Gastrocnemius medialis (tissue), 4 donors: ENCODE measurements around the gene RALY.

Source experiments
- POLR2A ChIP-seq, 2 donors: fragments of 450-650 bp; IDR thresholded peaks; one replicate each; pipeline ENCODE4 v1.6.1; 2017; ENCODE audit warnings: antibody characterized with exemption in 2 of 2, mild to moderate bottlenecking in 2 of 2, moderate library complexity in 2 of 2
- TF ChIP-seq, protein P1 (sequence below), 5 experiments: fragments of 450-650 bp in 3 of 5; fragments of 200-600 bp in 2 of 5; sonication (generic) in 2 of 5; IDR thresholded peaks in 4 of 5; conservative IDR thresholded peaks in 1 of 5; 1 replicate in 4 of 5; 2 replicates in 1 of 5; pipeline ENCODE4 v1.5.1; 2016 to 2019; ENCODE audit warnings: antibody characterized with exemption in 5 of 5, mild to moderate bottlenecking in 3 of 5, moderate library complexity in 3 of 5

DNA sequence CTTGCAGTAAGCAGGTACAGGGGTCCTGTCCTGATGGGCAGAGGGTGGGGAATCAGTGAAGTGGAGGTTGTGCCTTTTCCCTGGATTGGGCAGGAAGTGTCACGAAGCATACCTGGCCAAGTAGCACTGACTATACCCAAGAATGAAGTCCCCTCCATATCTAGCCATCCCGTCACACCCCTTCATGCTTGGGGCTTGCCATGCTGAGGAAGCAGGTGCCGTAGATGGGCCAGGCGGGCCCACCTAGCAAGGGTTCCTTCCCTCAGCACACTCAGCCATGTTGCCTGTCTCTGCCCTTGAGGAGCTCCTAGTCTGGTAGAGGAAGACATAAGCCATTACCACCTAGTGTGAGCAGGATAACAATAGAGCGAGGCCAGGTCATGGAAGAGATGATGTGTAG, 84.8 kb downstream of the RALY start:
- TF ChIP-seq, protein P1, sequence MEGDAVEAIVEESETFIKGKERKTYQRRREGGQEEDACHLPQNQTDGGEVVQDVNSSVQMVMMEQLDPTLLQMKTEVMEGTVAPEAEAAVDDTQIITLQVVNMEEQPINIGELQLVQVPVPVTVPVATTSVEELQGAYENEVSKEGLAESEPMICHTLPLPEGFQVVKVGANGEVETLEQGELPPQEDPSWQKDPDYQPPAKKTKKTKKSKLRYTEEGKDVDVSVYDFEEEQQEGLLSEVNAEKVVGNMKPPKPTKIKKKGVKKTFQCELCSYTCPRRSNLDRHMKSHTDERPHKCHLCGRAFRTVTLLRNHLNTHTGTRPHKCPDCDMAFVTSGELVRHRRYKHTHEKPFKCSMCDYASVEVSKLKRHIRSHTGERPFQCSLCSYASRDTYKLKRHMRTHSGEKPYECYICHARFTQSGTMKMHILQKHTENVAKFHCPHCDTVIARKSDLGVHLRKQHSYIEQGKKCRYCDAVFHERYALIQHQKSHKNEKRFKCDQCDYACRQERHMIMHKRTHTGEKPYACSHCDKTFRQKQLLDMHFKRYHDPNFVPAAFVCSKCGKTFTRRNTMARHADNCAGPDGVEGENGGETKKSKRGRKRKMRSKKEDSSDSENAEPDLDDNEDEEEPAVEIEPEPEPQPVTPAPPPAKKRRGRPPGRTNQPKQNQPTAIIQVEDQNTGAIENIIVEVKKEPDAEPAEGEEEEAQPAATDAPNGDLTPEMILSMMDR (IDR thresholded peaks at IDR 0.05 in 4 of 5, conservative IDR thresholded peaks at IDR 0.05 in 1 of 5) = no peak
- no peak for TF ChIP-seq POLR2A (IDR thresholded peaks at IDR 0.05)
